ENCODE measurements around the gene SORBS2.

Gene SORBS2

GRCh38 chr4:185666156-185666555, 145.8 kb downstream of the SORBS2 start:
- no peak overlapping the region for H3K9ac ChIP-seq (ENCODE audit: low read depth, low read length)
- no peaks in the 10 kb centered on the region for H3K4me1 ChIP-seq (ENCODE audit: insufficient read depth, low read length)
- no peaks in the 10 kb centered on the region for H3K9me3 ChIP-seq (ENCODE audit: insufficient read depth, low read depth, low read length)
- H3K27me3 ChIP-seq (ENCODE audit: insufficient read depth, low read length) = no peaks in the 10 kb centered on the region
- no peak overlapping the region for H3K27ac ChIP-seq (ENCODE audit: low read depth, low read length)
- H3K4me3 ChIP-seq (ENCODE audit: low read length) = no peak overlapping the region
- 95% methylated on average over 6 of the region's 6 CpGs for WGBS
- peaks cover 10% of the 10 kb centered on the region; the same call in 1 of the 2 replicates for H3K36me3 ChIP-seq (ENCODE audit: insufficient read depth, low read length)

DNA sequence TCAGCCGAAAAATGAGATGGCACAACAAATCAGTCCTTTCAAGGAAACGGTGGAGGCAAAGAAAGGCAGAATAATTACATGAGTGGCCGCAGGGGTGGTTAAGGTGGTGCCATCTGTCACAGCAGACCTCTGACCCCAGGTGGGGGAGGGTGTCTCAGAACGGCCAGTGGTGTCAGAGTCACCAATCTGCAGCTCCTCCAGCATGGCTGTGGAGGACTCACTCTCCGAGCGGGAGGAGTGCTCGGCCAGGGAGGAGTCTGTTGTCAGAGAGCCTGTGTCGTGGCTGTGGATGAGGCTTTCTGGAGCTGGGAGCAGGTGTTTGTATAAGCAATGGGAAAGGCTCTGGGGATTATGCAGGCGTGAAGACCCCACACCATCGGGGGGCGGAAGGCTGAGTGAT, 146.3 kb downstream of the SORBS2 start:
- Histone ChIP-seq H3K4me1 (ENCODE audit: insufficient read depth, low read length) (no peaks in the 10 kb centered on the region), H3K9me3 (ENCODE audit: insufficient read depth, low read depth, low read length) (no peaks in the 10 kb centered on the region), H3K9ac (ENCODE audit: low read depth, low read length) (no peak overlapping the region), H3K4me3 (ENCODE audit: low read length) (no peak overlapping the region), H3K27ac (ENCODE audit: low read depth, low read length) (no peak overlapping the region), H3K27me3 (ENCODE audit: insufficient read depth, low read length) (no peaks in the 10 kb centered on the region), H3K36me3 (ENCODE audit: insufficient read depth, low read length) (peaks cover 10% of the 10 kb centered on the region; the same call in 1 of the 2 replicates)
- WGBS = 87% methylated on average over 11 of the region's 11 CpGs

DNA sequence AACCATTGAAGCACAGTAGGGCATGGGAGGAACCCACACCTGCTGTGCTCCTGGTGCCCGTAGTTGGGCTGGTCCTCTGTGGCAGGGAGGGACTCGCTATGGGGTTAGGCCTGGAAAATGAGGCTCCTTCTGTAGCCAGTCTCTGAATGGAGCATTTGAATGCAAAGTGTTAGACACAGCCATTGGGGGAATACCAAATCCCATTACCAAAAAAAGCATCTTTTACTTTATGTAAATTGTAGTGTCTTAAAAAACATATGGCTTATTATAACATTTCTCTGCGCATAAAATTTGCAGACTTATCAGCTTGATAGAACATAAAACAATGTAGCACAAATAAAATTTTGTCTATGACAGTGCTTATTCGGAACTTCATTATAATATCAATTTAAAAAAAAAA, 147.5 kb downstream of the SORBS2 start:
- Histone ChIP-seq H3K4me3 (ENCODE audit: low read length) (no peak overlapping the region), H3K9ac (ENCODE audit: low read depth, low read length) (no peak overlapping the region), H3K9me3 (ENCODE audit: insufficient read depth, low read depth, low read length) (no peaks in the 10 kb centered on the region), H3K27me3 (ENCODE audit: insufficient read depth, low read length) (no peaks in the 10 kb centered on the region), H3K27ac (ENCODE audit: low read depth, low read length) (no peak overlapping the region), H3K4me1 (ENCODE audit: insufficient read depth, low read length) (no peaks in the 10 kb centered on the region), H3K36me3 (ENCODE audit: insufficient read depth, low read length) (peaks cover 16% of the 10 kb centered on the region)
- WGBS = 93% methylated on average over 3 of the region's 4 CpGs

DNA sequence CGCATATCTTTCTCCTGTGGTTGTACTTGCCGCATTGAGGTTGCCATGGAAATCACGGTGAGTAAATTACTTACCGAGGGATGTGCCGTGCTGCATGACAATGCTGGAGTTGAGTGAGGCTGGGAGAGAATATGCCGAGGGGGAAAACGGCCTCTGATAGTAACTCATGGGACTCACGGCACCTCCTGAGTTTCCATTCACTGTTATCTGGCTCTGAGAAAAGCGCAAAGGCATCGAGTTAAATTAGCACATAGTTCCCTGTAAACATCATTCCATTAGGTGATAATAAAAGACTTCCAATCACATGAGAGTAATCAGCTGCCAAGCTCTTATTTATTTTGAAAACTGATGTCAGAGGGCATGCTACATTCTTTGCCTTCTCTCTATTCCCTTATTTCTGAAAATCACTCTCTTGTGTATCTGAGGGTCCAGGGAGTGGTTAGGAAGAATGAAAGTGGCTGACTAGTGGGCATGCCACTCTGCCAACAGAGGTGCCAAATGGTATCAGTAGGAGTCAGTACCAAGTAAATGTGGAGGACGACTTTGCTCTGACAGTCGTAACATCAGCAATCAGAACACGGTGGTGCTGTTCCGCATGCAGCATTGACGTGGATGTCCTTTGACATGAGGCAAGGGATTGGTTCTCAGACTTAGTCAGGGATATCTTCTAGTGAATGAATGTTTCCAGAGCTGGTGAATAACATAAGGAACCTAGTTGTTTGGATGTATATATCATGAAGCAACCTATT, 149.8 kb downstream of the SORBS2 start:
- no peaks in the 10 kb centered on the region for H3K27me3 ChIP-seq (ENCODE audit: insufficient read depth, low read length)
- H3K4me1 ChIP-seq (ENCODE audit: insufficient read depth, low read length) = peaks cover 4% of the 10 kb centered on the region
- WGBS = 81% methylated on average over 15 of the region's 15 CpGs
- no peak overlapping the region for H3K4me3 ChIP-seq (ENCODE audit: low read length)
- no peak overlapping the region for H3K9ac ChIP-seq (ENCODE audit: low read depth, low read length)
- H3K27ac ChIP-seq (ENCODE audit: low read depth, low read length) = no peak overlapping the region
- H3K36me3 ChIP-seq (ENCODE audit: insufficient read depth, low read length) = peaks cover 16% of the 10 kb centered on the region
- H3K9me3 ChIP-seq (ENCODE audit: insufficient read depth, low read depth, low read length) = no peaks in the 10 kb centered on the region

DNA sequence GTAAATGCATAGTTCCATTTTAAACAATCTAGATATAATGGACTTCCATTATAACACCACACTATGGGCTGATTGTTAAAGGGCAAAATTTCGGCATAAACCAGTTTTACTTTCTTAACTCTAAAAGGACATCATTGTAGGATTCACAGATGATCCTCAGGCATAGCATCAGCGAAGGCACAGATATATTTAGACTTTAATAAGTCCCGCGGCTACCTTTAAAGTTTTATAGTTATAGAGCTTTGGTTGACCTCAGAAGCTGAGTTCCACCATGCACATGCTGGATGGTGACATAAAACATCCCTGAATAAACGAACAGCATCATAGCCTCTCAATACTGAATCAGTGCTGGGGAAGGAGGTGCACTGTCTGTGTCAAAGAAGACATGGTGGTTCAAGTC, 151.7 kb downstream of the SORBS2 start:
- peaks cover 22% of the 10 kb centered on the region for H3K4me1 ChIP-seq (ENCODE audit: insufficient read depth, low read length)

DNA sequence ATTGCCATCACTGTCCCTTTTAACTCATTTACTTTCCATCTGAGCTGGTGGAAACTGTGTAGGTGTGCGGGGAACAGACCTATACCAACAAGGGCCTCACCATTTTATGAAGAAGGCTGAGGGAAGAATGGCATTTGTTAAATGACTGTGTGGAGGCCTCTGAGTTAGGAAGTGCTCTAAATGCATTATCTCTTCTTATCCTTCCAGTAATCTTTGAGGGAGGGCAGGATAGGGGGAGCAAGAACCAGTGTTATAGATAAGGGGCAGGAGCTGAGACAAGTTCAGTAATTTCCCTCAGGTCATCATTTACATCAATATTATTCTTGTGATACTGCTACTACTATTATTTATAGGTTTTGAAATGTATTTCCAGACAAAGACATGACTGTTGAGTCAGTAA, 154.3 kb downstream of the SORBS2 start:
- Histone ChIP-seq H3K36me3 (ENCODE audit: insufficient read depth, low read length) (peaks cover 14% of the 10 kb centered on the region), H3K9me3 (ENCODE audit: insufficient read depth, low read depth, low read length) (no peaks in the 10 kb centered on the region), H3K27me3 (ENCODE audit: insufficient read depth, low read length) (no peaks in the 10 kb centered on the region), H3K9ac (ENCODE audit: low read depth, low read length) (no peak overlapping the region), H3K4me1 (ENCODE audit: insufficient read depth, low read length) (peaks cover 34% of the 10 kb centered on the region), H3K4me3 (ENCODE audit: low read length) (no peak overlapping the region), H3K27ac (ENCODE audit: low read depth, low read length) (no peak overlapping the region)
- 89% methylated on average over 1 of the region's 1 CpG for WGBS

More for the DNA sequence above, 151.7 kb downstream of the SORBS2 start:
- Histone ChIP-seq H3K27ac (ENCODE audit: low read depth, low read length) (no peak overlapping the region), H3K4me3 (ENCODE audit: low read length) (no peak overlapping the region), H3K9me3 (ENCODE audit: insufficient read depth, low read depth, low read length) (no peaks in the 10 kb centered on the region), H3K9ac (ENCODE audit: low read depth, low read length) (no peak overlapping the region), H3K36me3 (ENCODE audit: insufficient read depth, low read length) (peaks cover 14% of the 10 kb centered on the region), H3K27me3 (ENCODE audit: insufficient read depth, low read length) (no peaks in the 10 kb centered on the region)
- 98% methylated on average over 5 of the region's 5 CpGs for WGBS

DNA sequence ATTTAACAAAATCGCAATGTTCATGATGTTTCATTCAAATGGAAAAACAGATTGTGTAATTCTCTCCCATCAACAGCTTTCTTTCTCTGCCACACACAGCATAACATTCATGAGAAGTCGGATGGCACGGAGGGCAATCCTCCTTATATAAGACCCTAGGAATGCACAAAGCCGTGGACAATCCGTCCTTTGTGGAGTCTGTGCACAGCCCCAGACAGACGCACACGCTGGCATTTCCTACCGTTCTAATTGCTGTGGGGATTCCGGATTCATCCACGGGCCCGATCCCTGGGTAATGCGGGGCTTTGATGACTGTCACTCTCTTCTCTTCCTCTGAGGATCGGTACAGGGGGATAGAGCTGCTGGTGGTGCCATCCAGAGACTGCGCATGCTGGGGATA, 154.8 kb downstream of the SORBS2 start:
- Histone ChIP-seq H3K36me3 (ENCODE audit: insufficient read depth, low read length) (peaks cover 10% of the 10 kb centered on the region), H3K4me3 (ENCODE audit: low read length) (no peak overlapping the region), H3K9ac (ENCODE audit: low read depth, low read length) (no peak overlapping the region), H3K9me3 (ENCODE audit: insufficient read depth, low read depth, low read length) (no peaks in the 10 kb centered on the region), H3K4me1 (ENCODE audit: insufficient read depth, low read length) (peaks cover 35% of the 10 kb centered on the region), H3K27ac (ENCODE audit: low read depth, low read length) (no peak overlapping the region; the same call in 1 of the 2 replicates), H3K27me3 (ENCODE audit: insufficient read depth, low read length) (no peaks in the 10 kb centered on the region)
- 90% methylated on average over 14 of the region's 14 CpGs for WGBS

DNA sequence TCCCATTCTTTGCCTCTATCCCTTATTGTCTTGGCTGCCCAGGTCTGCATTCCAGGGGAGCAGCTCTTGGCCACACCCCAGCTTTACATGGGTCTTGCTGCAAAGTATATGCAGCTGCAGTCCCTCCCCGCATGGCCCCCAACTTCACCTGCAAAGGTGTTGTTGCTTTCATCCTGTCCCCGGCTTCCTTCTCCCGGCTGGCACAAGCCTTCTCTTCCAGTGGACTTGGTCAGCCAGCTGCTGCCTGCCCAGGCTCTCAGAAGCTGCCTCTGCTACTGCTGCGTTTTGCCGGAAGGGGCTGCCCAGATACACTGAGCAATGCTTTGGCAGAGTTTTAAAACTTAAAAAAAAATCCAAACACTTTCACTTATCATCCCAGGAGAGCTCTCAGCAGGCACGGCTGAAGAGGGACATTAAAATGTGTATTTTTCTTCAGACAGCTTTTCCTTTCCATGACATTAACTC, 155.5 kb downstream of the SORBS2 start:
- peaks cover 42% of the 10 kb centered on the region for H3K4me1 ChIP-seq (ENCODE audit: insufficient read depth, low read length)
- H3K36me3 ChIP-seq (ENCODE audit: insufficient read depth, low read length) = peaks cover 10% of the 10 kb centered on the region
- H3K27ac ChIP-seq (ENCODE audit: low read depth, low read length) = peak overlapping the region; percentile 69; the same call in 1 of the 2 replicates
- 59% methylated on average over 6 of the region's 6 CpGs for WGBS
- peak overlapping the region; percentile 17; the same call in 1 of the 2 replicates for H3K9ac ChIP-seq (ENCODE audit: low read depth, low read length)
- no peaks in the 10 kb centered on the region for H3K27me3 ChIP-seq (ENCODE audit: insufficient read depth, low read length)
- no peaks in the 10 kb centered on the region for H3K9me3 ChIP-seq (ENCODE audit: insufficient read depth, low read depth, low read length)
- H3K4me3 ChIP-seq (ENCODE audit: low read length) = no peak overlapping the region

DNA sequence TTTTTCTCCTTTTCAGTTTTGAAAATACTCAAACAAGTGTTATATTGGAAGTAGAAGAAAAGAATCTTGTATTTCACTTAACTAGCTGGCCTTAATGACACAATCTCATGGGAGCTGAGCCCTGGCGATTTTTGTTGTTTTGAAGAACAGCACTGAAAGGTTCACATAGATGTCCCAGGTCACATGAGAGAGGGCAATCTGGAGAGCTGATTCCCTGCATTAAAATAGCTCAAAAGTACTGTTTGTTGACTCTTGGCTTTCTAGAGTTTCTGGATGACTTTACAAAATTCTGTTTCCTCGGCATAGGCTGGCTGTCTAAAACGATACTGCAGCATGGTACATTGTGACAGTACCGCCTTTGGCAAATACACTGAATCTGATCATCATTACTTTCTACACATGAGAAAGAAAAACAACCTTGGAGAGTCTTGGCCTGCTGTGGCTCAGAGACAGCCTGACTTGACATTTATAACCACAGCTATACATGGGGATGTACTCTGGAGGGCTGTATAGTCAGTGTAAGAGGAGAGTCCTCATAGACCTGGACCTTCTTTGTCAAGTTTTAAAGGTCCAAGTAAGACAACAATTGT, 156.9 kb downstream of the SORBS2 start:
- Histone ChIP-seq H3K4me1 (ENCODE audit: insufficient read depth, low read length) (peaks cover 53% of the 10 kb centered on the region), H3K27ac (ENCODE audit: low read depth, low read length) (no peak overlapping the region), H3K27me3 (ENCODE audit: insufficient read depth, low read length) (no peaks in the 10 kb centered on the region)

GRCh38 chr4:185654311-185654710, 157.7 kb downstream of the SORBS2 start:
- Histone ChIP-seq H3K9ac (ENCODE audit: low read depth, low read length) (no peak overlapping the region), H3K27ac (ENCODE audit: low read depth, low read length) (no peak overlapping the region), H3K27me3 (ENCODE audit: insufficient read depth, low read length) (no peaks in the 10 kb centered on the region), H3K9me3 (ENCODE audit: insufficient read depth, low read depth, low read length) (no peaks in the 10 kb centered on the region), H3K4me1 (ENCODE audit: insufficient read depth, low read length) (peaks cover 53% of the 10 kb centered on the region), H3K36me3 (ENCODE audit: insufficient read depth, low read length) (0 out of 2 replicates have a peak, but pooled peaks cover 3% of the 10 kb centered on the region), H3K4me3 (ENCODE audit: low read length) (no peak overlapping the region)
- WGBS = 97% methylated on average over 3 of the region's 3 CpGs

More for the DNA sequence above, 156.9 kb downstream of the SORBS2 start:
- peaks cover under 1% of the 10 kb centered on the region; the same call in 1 of the 2 replicates for H3K36me3 ChIP-seq (ENCODE audit: insufficient read depth, low read length)
- no peak overlapping the region for H3K9ac ChIP-seq (ENCODE audit: low read depth, low read length)
- no peaks in the 10 kb centered on the region for H3K9me3 ChIP-seq (ENCODE audit: insufficient read depth, low read depth, low read length)
- no peak overlapping the region for H3K4me3 ChIP-seq (ENCODE audit: low read length)
- 91% methylated on average over 4 of the region's 4 CpGs for WGBS

DNA sequence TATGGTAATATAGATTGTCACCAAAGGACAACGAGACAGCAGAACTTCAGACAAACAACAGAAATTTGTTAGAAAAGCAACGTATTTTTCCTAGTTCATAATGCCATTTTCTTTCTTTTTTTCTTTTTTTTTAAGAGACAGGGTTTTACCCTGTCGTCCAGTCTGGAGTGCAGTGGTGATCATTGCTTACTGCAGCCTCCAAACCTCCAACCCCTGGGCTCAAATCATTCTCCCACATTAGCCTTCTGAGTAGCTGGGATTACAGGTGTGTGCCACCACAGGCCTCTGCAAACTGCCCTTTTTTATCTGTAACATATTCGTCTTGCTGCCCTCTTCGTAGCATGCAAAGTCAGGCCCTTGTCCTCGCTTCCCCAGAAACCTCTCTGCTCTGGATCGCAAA, 160.1 kb downstream of the SORBS2 start:
- H3K4me1 ChIP-seq (ENCODE audit: insufficient read depth, low read length) = peaks cover 45% of the 10 kb centered on the region
- H3K9ac ChIP-seq (ENCODE audit: low read depth, low read length) = no peak overlapping the region
- no peaks in the 10 kb centered on the region for H3K9me3 ChIP-seq (ENCODE audit: insufficient read depth, low read depth, low read length)
- H3K4me3 ChIP-seq (ENCODE audit: low read length) = no peak overlapping the region
- 82% methylated on average over 7 of the region's 7 CpGs for WGBS
- H3K27me3 ChIP-seq (ENCODE audit: insufficient read depth, low read length) = no peaks in the 10 kb centered on the region
- peak overlapping the region; percentile 84; the same call in 1 of the 2 replicates for H3K27ac ChIP-seq (ENCODE audit: low read depth, low read length)
- peaks cover 12% of the 10 kb centered on the region for H3K36me3 ChIP-seq (ENCODE audit: insufficient read depth, low read length)

All from HUES64 (cell line).